ENCODE measurements around the gene C1QL1. TPM values are rescaled to one million over a fixed set of nuclear protein-coding genes. Genes with fewer than 3 reads are reported as not detected.

C1QL1 gene
- total RNA-seq, 1 donor from 2014 or later: 1.6 TPM

DNA sequence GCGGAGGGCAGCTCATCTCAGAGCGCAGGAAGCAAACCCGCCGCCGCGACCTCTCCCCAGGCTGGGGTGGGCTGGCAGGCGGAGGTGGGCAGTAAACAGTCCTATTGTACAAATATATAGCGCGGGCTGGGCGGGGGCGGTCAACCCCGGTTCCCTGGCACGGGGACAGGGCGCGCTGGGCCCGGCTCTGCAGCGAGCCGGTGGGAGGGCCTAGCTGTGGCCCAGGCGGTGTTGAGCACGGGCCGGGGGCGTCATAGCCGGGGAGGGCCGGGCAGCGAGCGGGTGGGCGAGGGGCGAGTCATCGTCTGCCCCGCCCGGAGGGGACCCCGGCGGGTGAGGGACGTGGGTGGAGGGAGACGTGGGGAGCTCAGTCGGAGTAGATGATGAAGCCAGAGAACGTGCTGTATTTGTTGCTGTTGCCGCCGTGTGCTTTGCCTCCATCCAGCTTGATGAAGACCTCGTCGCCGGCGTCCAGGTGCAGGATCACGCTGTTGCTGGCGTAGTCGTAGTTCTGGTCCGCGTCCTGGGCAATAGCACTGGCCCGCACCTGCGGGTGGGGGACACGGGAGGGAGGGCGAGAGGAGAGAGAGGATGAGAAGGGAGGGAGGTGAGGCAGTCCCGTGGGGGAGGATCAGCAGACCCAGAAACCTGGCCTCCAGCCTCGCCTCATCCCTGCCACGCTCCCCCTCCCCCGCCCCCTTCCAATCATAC, 8.1 kb downstream of the C1QL1 start:
- no peak overlapping the region for H3K27ac Mint-ChIP-seq (ENCODE audit: unreplicated experiment)
- H3K4me1 Mint-ChIP-seq (ENCODE audit: low read depth): peaks cover 17% of the 10 kb centered on the region
- H3K36me3 Mint-ChIP-seq (ENCODE audit: low read depth): no peaks in the 10 kb centered on the region
- TF ChIP-seq, protein P1, sequence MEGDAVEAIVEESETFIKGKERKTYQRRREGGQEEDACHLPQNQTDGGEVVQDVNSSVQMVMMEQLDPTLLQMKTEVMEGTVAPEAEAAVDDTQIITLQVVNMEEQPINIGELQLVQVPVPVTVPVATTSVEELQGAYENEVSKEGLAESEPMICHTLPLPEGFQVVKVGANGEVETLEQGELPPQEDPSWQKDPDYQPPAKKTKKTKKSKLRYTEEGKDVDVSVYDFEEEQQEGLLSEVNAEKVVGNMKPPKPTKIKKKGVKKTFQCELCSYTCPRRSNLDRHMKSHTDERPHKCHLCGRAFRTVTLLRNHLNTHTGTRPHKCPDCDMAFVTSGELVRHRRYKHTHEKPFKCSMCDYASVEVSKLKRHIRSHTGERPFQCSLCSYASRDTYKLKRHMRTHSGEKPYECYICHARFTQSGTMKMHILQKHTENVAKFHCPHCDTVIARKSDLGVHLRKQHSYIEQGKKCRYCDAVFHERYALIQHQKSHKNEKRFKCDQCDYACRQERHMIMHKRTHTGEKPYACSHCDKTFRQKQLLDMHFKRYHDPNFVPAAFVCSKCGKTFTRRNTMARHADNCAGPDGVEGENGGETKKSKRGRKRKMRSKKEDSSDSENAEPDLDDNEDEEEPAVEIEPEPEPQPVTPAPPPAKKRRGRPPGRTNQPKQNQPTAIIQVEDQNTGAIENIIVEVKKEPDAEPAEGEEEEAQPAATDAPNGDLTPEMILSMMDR (IDR thresholded peaks at IDR 0.05): no peak
- peaks cover 4% of the 10 kb centered on the region for H3K27me3 Mint-ChIP-seq (ENCODE audit: low read depth)
- no peaks in the 10 kb centered on the region for H3K9me3 Mint-ChIP-seq (ENCODE audit: low read depth)
- DNase-seq (ENCODE audit: low spot score): no peak
- H3K4me3 Mint-ChIP-seq (ENCODE audit: unreplicated experiment): no peak overlapping the region

DNA sequence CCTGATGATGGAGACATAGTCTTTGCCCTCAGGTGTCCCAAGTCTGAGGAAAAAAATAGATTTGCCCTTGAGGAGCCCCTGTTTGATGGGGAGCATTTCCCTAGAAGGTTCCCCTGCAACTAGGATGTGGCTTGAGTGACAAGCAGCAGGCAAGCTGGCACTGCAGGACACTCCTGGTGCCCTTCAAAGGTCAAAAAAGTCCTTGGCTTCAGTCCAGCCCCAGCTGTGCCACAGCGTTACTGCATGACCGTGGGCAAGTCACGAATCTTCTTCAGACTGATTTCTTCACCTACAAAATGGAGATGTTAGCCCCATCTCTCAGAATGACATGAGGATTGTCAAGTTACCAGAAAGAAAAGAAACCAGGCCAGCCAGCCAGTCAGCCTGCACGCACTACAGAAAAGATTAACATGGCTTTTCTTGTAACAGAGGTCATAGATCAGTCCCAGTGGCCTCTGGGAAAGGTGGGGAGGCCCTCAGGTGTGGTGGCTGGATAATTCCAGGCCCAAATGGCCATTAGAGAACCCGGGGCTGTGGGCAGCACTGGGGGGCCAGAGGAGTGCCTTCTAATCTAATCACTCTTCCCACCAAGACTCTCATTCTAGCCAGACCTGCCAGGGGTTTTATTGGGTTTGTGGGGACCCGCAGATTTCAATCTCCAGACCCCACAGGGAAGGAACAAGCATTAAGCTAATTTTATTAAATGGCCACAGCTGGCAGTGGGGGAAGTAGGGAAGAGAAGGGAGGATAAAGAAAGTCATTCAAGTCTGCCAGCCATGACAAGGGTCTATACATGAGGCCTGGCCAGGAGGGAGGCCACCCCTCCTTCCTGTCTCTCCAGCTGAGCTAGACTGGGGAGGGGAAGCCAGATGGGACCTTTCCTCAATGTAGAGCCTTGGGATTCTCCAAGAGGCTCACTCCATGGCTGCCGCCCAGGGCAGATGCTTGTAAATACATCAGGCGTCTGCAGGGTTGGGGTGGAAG, 10.8 kb downstream of the C1QL1 start:
- Mint-ChIP-seq H3K27me3 (ENCODE audit: low read depth) (no peaks in the 10 kb centered on the region), H3K4me3 (ENCODE audit: unreplicated experiment) (no peak overlapping the region), H3K9me3 (ENCODE audit: low read depth) (no peaks in the 10 kb centered on the region), H3K4me1 (ENCODE audit: low read depth) (peaks cover 17% of the 10 kb centered on the region), H3K36me3 (ENCODE audit: low read depth) (no peaks in the 10 kb centered on the region), H3K27ac (ENCODE audit: unreplicated experiment) (no peak overlapping the region)
- peak; percentile 48 for DNase-seq (ENCODE audit: low spot score)
- TF ChIP-seq, protein P1 (IDR thresholded peaks at IDR 0.05): no peak

DNA sequence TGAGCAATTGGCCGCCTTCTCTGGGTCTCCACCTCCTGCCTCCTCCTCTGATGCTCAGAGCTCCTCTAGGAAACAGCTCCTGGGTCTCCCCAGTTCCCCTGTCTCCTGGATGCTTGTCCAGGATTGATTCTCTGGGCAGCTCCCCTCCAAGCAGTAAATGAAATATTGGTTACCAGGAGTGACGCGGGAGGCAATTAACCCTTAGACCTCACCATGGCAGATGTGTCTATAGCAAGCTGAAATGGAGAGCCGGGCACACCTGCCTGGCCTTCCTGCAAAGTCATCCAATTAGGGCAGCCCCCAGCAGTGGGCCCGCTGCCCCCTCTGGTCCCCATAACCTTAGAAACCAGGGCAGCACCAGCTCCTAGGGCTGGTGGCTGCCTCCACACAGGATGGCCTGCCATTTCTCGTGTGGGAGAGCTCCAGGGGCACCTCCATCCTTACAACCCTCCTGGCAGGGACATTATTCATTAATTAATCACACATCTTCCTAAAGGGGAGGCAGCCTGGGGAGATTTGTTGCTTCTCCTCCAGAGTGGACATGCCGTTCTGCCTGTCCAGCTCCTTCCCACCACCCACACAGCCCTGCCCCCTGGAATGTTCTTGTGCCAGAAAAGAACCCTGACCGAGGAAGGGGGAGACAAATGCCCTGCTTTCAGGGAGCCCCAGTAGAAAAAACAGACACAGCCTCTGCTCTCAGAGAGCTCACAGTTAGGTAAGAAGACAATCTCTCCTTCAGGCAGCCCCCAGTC, 12.3 kb downstream of the C1QL1 start:
- H3K36me3 Mint-ChIP-seq (ENCODE audit: low read depth): no peaks in the 10 kb centered on the region
- H3K27me3 Mint-ChIP-seq (ENCODE audit: low read depth): no peaks in the 10 kb centered on the region
- TF ChIP-seq, protein P1 (IDR thresholded peaks at IDR 0.05): no peak
- H3K9me3 Mint-ChIP-seq (ENCODE audit: low read depth): no peaks in the 10 kb centered on the region
- no peak overlapping the region for H3K27ac Mint-ChIP-seq (ENCODE audit: unreplicated experiment)
- H3K4me1 Mint-ChIP-seq (ENCODE audit: low read depth): peaks cover 15% of the 10 kb centered on the region
- H3K4me3 Mint-ChIP-seq (ENCODE audit: unreplicated experiment): no peak overlapping the region
- peak; percentile 28 for DNase-seq (ENCODE audit: low spot score)

DNA sequence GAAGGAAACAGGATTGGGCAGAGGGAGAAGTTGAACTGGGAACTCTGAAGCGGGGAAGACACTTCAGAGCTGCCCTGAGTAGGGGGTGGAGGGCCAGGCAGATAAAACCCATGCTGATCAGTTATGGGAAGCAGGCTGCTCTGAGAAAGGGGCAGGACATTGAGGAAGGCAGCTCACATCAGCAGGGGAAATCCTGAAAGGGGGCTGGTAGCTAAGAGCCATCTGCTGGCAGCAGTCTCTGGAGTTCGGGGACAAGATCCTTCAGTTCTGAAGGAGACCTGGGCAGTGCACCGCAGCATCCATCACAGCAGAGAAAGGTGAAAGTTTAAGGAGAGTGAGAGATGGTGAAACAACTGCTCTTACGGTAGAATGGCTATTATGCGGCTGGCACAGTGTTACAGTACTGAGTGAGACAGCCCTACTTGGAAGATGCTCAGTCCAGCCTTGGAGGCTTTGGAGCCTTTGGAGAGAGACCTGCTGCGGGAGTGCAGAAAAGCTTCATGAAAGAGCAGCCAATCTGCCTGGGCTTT, 15.1 kb downstream of the C1QL1 start:
- Mint-ChIP-seq H3K9me3 (ENCODE audit: low read depth) (no peaks in the 10 kb centered on the region), H3K36me3 (ENCODE audit: low read depth) (no peaks in the 10 kb centered on the region), H3K27me3 (ENCODE audit: low read depth) (no peaks in the 10 kb centered on the region), H3K27ac (ENCODE audit: unreplicated experiment) (no peak overlapping the region), H3K4me3 (ENCODE audit: unreplicated experiment) (no peak overlapping the region), H3K4me1 (ENCODE audit: low read depth) (peaks cover 14% of the 10 kb centered on the region)
- TF ChIP-seq, protein P1 (IDR thresholded peaks at IDR 0.05): no peak
- DNase-seq (ENCODE audit: low spot score): peak; percentile 18
